Dendritic cell treated with granulocyte-macrophage colony-stimulating factor and Interleukin-4, amounts not matched to agents 40 ng/mL and 50 ng/mL, for 4 days (primary cell): ENCODE data around the gene GSTT2B.
"Not testable (repeated sequence)": the region's sequence is repeated elsewhere in the genome, so short reads cannot be mapped to it uniquely, and the experiment has no call there.

ENCODE experiments used
- H3K27ac Mint-ChIP-seq: one replicate; pipeline ENCODE4 v1.8.0; 2022; ENCODE audit warnings: mild to moderate bottlenecking, mixed read lengths
- H3K27me3 Mint-ChIP-seq: one replicate; pipeline ENCODE4 v1.8.0; 2022; ENCODE audit warnings: mild to moderate bottlenecking, mixed read lengths
- H3K36me3 Mint-ChIP-seq: one replicate; pipeline ENCODE4 v1.8.0; 2022; ENCODE audit warnings: low read depth, mixed read lengths
- H3K4me1 Mint-ChIP-seq: one replicate; pipeline ENCODE4 v1.8.0; 2022; ENCODE audit warnings: low read depth, mixed read lengths
- H3K4me3 Mint-ChIP-seq: one replicate; pipeline ENCODE4 v1.8.0; 2022; ENCODE audit warnings: mild to moderate bottlenecking, moderate library complexity, mixed read lengths
- H3K9me3 Mint-ChIP-seq: one replicate; pipeline ENCODE4 v1.8.0; 2022; ENCODE audit warnings: mixed read lengths
- intact Hi-C: fragments of 100-400 bp; cut with micrococcal nuclease; formaldehyde crosslinking; loops from one replicate; pipeline ENCODE4 v1.15.0; 2022

Gene GSTT2B

DNA sequence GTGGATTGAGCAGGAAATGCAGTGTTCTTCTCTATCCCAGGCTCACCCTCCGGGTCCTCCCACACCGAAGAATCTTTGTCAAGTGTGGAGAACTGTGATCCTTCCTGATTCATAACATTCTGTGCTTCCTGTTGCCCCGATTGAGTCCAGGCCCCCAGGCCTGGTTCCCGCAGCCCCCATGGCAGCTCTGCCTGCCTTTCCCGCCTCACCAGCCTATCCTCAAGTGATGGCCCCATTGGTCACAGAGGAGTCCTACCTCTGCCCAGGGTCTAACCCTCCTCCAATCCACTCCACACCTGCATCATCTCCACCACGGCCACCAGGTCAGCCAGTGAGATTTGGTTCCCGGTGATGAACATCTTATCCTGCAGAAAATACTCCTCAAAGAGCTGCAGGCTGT, 38.8 kb upstream of the GSTT2B start:
- H3K36me3 Mint-ChIP-seq, H3K4me3 Mint-ChIP-seq, H3K9me3 Mint-ChIP-seq, intact Hi-C loops, H3K27ac Mint-ChIP-seq: not testable (repeated sequence)
- H3K4me1 Mint-ChIP-seq, result peaks cover 49% of the 10 kb centered on the region
- peaks cover 11% of the 10 kb centered on the region for H3K27me3 Mint-ChIP-seq

GRCh38 chr22:23997092-23997491, 36.1 kb upstream of the GSTT2B start:
- no peaks in the 10 kb centered on the region for H3K9me3 Mint-ChIP-seq
- H3K27ac Mint-ChIP-seq, result no peak overlapping the region

GRCh38 chr22:23993581-23994177, 32.7 kb upstream of the GSTT2B start:
- H3K27me3 Mint-ChIP-seq, H3K27ac Mint-ChIP-seq, H3K9me3 Mint-ChIP-seq, H3K36me3 Mint-ChIP-seq, intact Hi-C loops, H3K4me3 Mint-ChIP-seq: not testable (repeated sequence)
- peaks cover 24% of the 10 kb centered on the region for H3K4me1 Mint-ChIP-seq

More at GRCh38 chr22:23997092-23997491, 36.1 kb upstream of the GSTT2B start:
- Mint-ChIP-seq H3K27me3 (peaks cover 9% of the 10 kb centered on the region), H3K36me3 (no peaks in the 10 kb centered on the region), H3K4me1 (peaks cover 34% of the 10 kb centered on the region), H3K4me3 (no peak overlapping the region)
- intact Hi-C loops, result no loop called here

DNA sequence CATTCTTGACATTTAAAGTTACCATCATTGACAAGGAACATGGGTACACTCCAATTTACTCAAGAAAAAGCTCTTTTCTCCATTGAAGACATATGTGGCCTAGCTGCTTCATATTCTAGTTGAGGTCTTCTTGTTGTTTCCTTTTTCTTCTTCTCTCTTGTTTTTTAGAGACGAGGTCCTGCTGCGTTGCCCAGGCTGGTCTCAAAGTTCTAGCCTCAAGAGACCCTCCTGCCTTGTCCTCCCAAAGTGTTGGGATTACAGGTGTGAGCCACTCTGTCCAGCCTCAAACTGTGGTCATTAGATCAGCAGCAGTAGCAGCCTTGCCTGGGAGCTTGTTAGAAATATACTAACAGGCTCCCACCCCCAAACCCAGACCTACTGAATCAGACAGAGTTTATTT, 32.1 kb upstream of the GSTT2B start:
- intact Hi-C loops, H3K36me3 Mint-ChIP-seq, H3K27me3 Mint-ChIP-seq, H3K9me3 Mint-ChIP-seq, H3K4me3 Mint-ChIP-seq, H3K27ac Mint-ChIP-seq: not testable (repeated sequence)
- H3K4me1 Mint-ChIP-seq, result peaks cover 24% of the 10 kb centered on the region

DNA sequence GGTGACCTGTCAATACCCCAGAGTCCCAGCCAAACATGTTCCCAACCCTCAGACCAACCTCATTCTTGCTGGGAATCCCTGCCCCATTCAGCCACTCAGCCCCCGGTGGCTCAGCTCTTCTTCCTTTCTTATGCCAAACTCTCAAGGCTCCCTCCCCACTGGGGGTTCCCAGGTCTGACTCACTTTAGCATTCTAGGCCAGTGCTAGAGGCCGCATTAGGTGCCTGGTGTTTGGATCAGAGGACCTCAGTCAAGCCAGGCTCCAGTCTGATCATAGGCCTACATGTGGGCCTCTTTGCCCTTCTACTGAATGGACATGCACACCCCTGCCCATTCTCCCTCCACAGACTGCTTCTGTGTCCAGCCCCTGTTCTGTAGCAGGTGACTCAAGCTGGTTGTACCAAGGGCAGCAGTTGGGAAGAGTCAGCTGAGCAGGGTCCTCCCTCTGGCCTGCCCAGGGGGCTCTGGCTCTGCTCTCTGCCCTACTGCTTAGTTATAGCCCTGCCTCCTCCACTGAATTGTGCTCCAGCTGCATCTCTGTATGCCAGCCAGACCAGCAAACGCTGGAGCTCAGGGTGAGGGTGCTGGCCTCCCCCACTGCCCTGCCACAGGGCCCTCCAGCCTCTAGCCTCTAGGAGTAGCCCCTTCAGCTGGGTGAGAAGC, 28.7 kb upstream of the GSTT2B start:
- intact Hi-C loops, result loop anchor here (10.0 kb wide), 1 partner anchor 185 kb away; no protein-coding TSS in a partner anchor
- not testable (repeated sequence) for H3K36me3 Mint-ChIP-seq, H3K9me3 Mint-ChIP-seq

GRCh38 chr22:23986538-23987178, 25.7 kb upstream of the GSTT2B start:
- not testable (repeated sequence) for H3K4me3 Mint-ChIP-seq, H3K27ac Mint-ChIP-seq, H3K36me3 Mint-ChIP-seq, H3K27me3 Mint-ChIP-seq, H3K9me3 Mint-ChIP-seq
- H3K4me1 Mint-ChIP-seq, result peaks cover 15% of the 10 kb centered on the region
- intact Hi-C loops, result loop anchor here (10.0 kb wide), 1 partner anchor 188 kb away; no protein-coding TSS in a partner anchor

More for the DNA sequence above, 28.7 kb upstream of the GSTT2B start:
- Mint-ChIP-seq H3K4me1 (peaks cover 15% of the 10 kb centered on the region), H3K27ac (peak overlapping the region; percentile 63)
- not testable (repeated sequence) for H3K4me3 Mint-ChIP-seq, H3K27me3 Mint-ChIP-seq

DNA sequence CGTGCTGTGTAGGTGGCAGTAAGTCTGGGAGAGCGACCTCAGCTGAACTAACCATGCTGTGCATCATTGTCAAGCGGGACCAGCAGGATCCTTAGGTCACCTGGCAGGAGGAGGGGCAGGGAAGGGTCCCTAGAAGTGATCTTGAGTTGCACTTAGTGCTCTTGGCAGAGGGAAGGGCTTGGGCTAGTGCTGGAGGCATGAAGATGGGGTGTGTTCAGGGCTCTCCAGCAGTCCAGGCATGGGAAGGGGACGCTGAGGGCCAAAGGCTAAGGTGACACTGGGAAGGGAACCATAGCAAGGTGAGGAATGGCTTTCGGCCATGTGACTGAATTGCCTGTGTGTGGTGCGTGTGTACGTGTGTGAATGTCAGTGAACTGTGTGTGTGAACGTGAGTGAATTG, 25.1 kb upstream of the GSTT2B start:
- H3K4me3 Mint-ChIP-seq, result not testable (repeated sequence)

DNA sequence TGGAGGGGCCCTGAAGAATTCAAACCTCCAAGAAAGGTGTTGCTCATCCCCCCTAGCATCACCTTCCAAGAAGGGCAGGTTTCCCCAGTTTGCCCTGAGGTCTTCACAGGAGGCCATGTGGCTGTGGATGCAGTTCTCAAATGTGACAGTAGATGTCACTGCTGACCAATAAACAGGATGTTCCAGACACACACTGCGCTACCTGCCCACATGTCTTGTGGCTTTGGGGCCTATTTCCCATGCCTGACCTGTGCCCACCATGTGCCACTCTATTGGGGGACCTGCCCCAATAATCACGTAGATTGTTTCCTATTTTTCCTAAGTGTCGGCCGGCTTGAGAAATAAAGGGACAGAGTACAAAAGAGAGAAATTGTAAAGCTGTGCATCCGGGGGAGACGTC, 23.4 kb upstream of the GSTT2B start:
- no peaks in the 10 kb centered on the region for H3K36me3 Mint-ChIP-seq
- H3K4me3 Mint-ChIP-seq, result no peak overlapping the region
- H3K27ac Mint-ChIP-seq, result no peak overlapping the region
- H3K27me3 Mint-ChIP-seq, result peaks cover 11% of the 10 kb centered on the region
- intact Hi-C loops, result loop anchor here (10.0 kb wide), 1 partner anchor 190 kb away; no protein-coding TSS in a partner anchor
- H3K9me3 Mint-ChIP-seq, result no peaks in the 10 kb centered on the region
- H3K4me1 Mint-ChIP-seq, result peaks cover 15% of the 10 kb centered on the region

More for the DNA sequence above, 25.1 kb upstream of the GSTT2B start:
- not testable (repeated sequence) for H3K36me3 Mint-ChIP-seq, H3K9me3 Mint-ChIP-seq, H3K27me3 Mint-ChIP-seq, H3K27ac Mint-ChIP-seq
- H3K4me1 Mint-ChIP-seq, result peaks cover 15% of the 10 kb centered on the region
- intact Hi-C loops, result loop anchor here (10.0 kb wide), 1 partner anchor 189 kb away; no protein-coding TSS in a partner anchor

- not testable (repeated sequence) for H3K36me3 Mint-ChIP-seq, H3K27ac Mint-ChIP-seq, H3K4me3 Mint-ChIP-seq, H3K27me3 Mint-ChIP-seq, H3K4me1 Mint-ChIP-seq, H3K9me3 Mint-ChIP-seq
- intact Hi-C loops, result loop anchor here (10.0 kb wide), 1 partner anchor 194 kb away; no protein-coding TSS in a partner anchor
Observed at GRCh38 chr22:23980567-23980966, 19.6 kb upstream of the GSTT2B start.

GRCh38 chr22:23979557-23980240, 18.7 kb upstream of the GSTT2B start, which contains the start of gene GSTT2:
Gene GSTT2, plus strand, starts transcription at chr22:23980134.
- not testable (repeated sequence) for H3K4me1 Mint-ChIP-seq, H3K27ac Mint-ChIP-seq, H3K4me3 Mint-ChIP-seq, H3K36me3 Mint-ChIP-seq, H3K27me3 Mint-ChIP-seq, H3K9me3 Mint-ChIP-seq
- intact Hi-C loops, result loop anchor here (10.0 kb wide), 1 partner anchor 195 kb away; no protein-coding TSS in a partner anchor

- intact Hi-C loops, H3K9me3 Mint-ChIP-seq, H3K36me3 Mint-ChIP-seq, H3K27me3 Mint-ChIP-seq, H3K4me3 Mint-ChIP-seq, H3K27ac Mint-ChIP-seq, H3K4me1 Mint-ChIP-seq: not testable (repeated sequence)
Observed at GRCh38 chr22:23977304-23977703, 16.3 kb upstream of the GSTT2B start.

DNA sequence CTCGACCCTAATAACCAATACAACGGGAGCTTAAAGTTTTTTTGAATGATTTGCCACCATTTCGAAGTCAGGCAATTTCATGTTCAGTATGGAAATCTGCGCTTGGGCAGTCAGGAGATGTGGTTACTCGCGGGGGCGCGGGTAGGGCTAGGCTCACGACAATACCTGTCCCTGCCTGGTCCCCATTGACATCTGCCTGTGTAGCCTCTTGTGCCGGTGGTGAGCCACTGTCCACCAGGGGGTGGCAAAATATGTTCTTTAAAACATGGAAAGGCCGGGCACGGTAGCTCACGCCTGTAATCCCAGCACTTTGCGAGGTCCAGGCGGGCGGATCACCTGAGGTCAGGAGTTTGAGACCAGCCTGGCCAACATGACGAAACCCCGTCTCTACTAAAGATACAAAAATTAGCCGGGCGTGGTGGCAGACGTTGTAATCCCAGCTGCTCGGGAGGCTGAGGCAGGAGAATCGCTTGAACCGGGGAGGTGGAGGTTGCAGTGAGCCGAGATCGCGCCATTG, 13.9 kb upstream of the GSTT2B start:
- not testable (repeated sequence) for H3K4me3 Mint-ChIP-seq, H3K27ac Mint-ChIP-seq, H3K27me3 Mint-ChIP-seq, H3K9me3 Mint-ChIP-seq
- intact Hi-C loops, result loop anchor here (5.0 kb wide), 2 partner anchors 43 to 63 kb away; no protein-coding TSS in a partner anchor
- H3K4me1 Mint-ChIP-seq, result peaks cover 23% of the 10 kb centered on the region
- H3K36me3 Mint-ChIP-seq, result peaks cover 23% of the 10 kb centered on the region

DNA sequence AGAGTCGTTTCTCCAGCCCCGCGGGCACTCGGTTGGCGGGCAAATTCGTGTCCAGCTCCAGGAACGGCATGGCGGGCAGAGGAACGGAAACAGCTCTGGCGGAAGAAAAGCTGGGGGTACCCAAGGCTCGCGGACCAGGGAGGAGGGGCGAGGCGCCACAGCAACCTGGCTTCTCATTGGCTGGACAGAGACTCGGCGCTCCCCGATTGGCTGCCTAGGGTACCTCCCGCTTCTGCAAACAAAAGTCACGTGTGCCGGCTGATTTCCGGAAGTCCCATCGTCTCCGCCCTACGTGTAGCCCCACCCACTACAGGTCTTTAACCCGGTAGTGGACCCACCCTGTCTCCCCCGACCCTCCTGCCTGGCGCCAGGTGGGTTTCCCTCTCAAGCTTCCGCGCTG, 13.3 kb upstream of the GSTT2B start, which contains the start of gene DDT:
DDT (minus strand) TSS at position 97 of the 400 bp plus-strand sequence; CDS start at position 70, 27 bp downstream.
- H3K4me1 Mint-ChIP-seq, result peaks cover 27% of the 10 kb centered on the region
- not testable (repeated sequence) for H3K4me3 Mint-ChIP-seq, H3K27me3 Mint-ChIP-seq, H3K9me3 Mint-ChIP-seq, H3K27ac Mint-ChIP-seq
- intact Hi-C loops, result loop anchor here (5.0 kb wide), 2 partner anchors 42 to 62 kb away; no protein-coding TSS in a partner anchor
- H3K36me3 Mint-ChIP-seq, result peaks cover 29% of the 10 kb centered on the region
